HepG2 (cell line): ENCODE measurements around the gene NRSN2. TPM values are rescaled to one million over a fixed set of nuclear protein-coding genes. Genes with fewer than 3 reads are reported as not detected.

Source experiments
- ARNTL ChIP-seq: sonication (generic); formaldehyde crosslinking; IDR thresholded peaks from 2 replicates; pipeline ENCODE4 v1.4.0; 2020; ENCODE audit warnings: mild to moderate bottlenecking, missing genetic modification reagents
- FOXO4 ChIP-seq: sonication (generic); formaldehyde crosslinking; conservative IDR thresholded peaks from 2 replicates; pipeline ENCODE4 v1.8.1; 2023; ENCODE audit warnings: missing genetic modification reagents
- GTF3A ChIP-seq: sonication (generic); formaldehyde crosslinking; conservative IDR thresholded peaks from 2 replicates; pipeline ENCODE4 v1.4.0; 2020; ENCODE audit warnings: mild to moderate bottlenecking, missing genetic modification reagents
- HDAC1 ChIP-seq: sonication (generic); formaldehyde crosslinking; IDR thresholded peaks from 2 replicates; pipeline ENCODE4 v1.5.1; 2020; ENCODE audit warnings: mild to moderate bottlenecking, missing genetic modification reagents
- HNF4G ChIP-seq, 2 experiments: sonication (generic) in 1 of 2; formaldehyde crosslinking in 1 of 2; IDR thresholded peaks; 2 replicates each; pipeline versions ENCODE4 v1.4.0 to v1.6.1; 2011 to 2020; ENCODE audit warnings: borderline replicate concordance in 2 of 2, low read depth in 2 of 2, mild to moderate bottlenecking in 2 of 2, low read length in 1 of 2, missing genetic modification reagents in 1 of 2, moderate library complexity in 1 of 2
- IRF2 ChIP-seq: IDR thresholded peaks from 2 replicates; pipeline ENCODE4 v1.6.1; 2018; ENCODE audit warnings: missing genetic modification reagents, missing compliant biosample characterization
- MATR3 ChIP-seq: sonication (generic); formaldehyde crosslinking; IDR thresholded peaks from 2 replicates; pipeline ENCODE4 v1.4.0; 2020; ENCODE audit warnings: missing genetic modification reagents
- MIXL1 ChIP-seq: IDR thresholded peaks from 2 replicates; pipeline ENCODE4 v1.6.1; 2016
- NFE2L1 ChIP-seq: sonication (generic); formaldehyde crosslinking; IDR thresholded peaks from 2 replicates; pipeline ENCODE4 v1.4.0; 2020; ENCODE audit warnings: missing genetic modification reagents, mild to moderate bottlenecking, borderline replicate concordance
- NRL ChIP-seq: sonication (generic); formaldehyde crosslinking; IDR thresholded peaks from 2 replicates; pipeline ENCODE4 v1.5.0; 2020; ENCODE audit warnings: missing genetic modification reagents, mild to moderate bottlenecking, moderate library complexity, borderline replicate concordance
- RNF219 ChIP-seq: sonication (generic); formaldehyde crosslinking; IDR thresholded peaks from 2 replicates; pipeline ENCODE4 v1.5.0; 2020; ENCODE audit warnings: mild to moderate bottlenecking, missing genetic modification reagents
- ZBTB4 ChIP-seq: sonication (generic); formaldehyde crosslinking; IDR thresholded peaks from 2 replicates; pipeline ENCODE4 v1.4.0; 2020; ENCODE audit warnings: missing genetic modification reagents, mild to moderate bottlenecking, borderline replicate concordance
- ZBTB49 ChIP-seq: sonication (generic); formaldehyde crosslinking; IDR thresholded peaks from 2 replicates; pipeline ENCODE4 v1.4.0; 2020; ENCODE audit warnings: missing genetic modification reagents, borderline replicate concordance
- ZNF430 ChIP-seq: sonication (generic); formaldehyde crosslinking; IDR thresholded peaks from 2 replicates; pipeline ENCODE4 v1.9.0; 2021; ENCODE audit warnings: mild to moderate bottlenecking, missing genetic modification reagents
- ZNF597 ChIP-seq: sonication (generic); formaldehyde crosslinking; IDR thresholded peaks from 2 replicates; pipeline ENCODE4 v1.5.0; 2020; ENCODE audit warnings: missing genetic modification reagents
- polyA plus RNA-seq, 8 experiments: library from polyadenylated mRNA; depleted of rRNA in 3 of 8; stranded (reverse) in 7 of 8; unstranded in 1 of 8; fragments of >200 nt; fragmentation: Illumina TruSeq in 4 of 8; extraction: Trizol in 4 of 8; gene quantifications; 2 replicates each; pipeline versions ENCODE4 v1.2.1 to v1.2.3, GENCODE V29; 2011 to 2016; ENCODE audit warnings: low read depth in 4 of 8, missing spikeins in 1 of 8, mixed read lengths in 1 of 8; ENCODE audit not compliant: insufficient read depth in 1 of 8
- total RNA-seq, 5 experiments: library from RNA; depleted of rRNA; stranded (reverse); fragments of >200 nt; fragmentation: Illumina TruSeq; extraction: Trizol; gene quantifications; 2 replicates each; pipeline ENCODE4 v1.2.3, GENCODE V29; 2016; ENCODE audit warnings: low read depth in 1 of 5

NRSN2 gene
- total and polyA plus RNA-seq, 2 of the 13 experiments (the other 11 are each of a cell fraction or from before 2014, with no cell fraction given), result 32.3 to 49.4 TPM

- TF ChIP-seq RNF219 (CRISPR knock-in tag) (no peak), HDAC1 (CRISPR knock-in tag) (peak; percentile 98), ZBTB49 (CRISPR knock-in tag) (no peak), GTF3A (CRISPR knock-in tag) (peak; percentile 91), FOXO4 (CRISPR knock-in tag) (no peak; the same call in 1 of the 2 replicates), NFE2L1 (CRISPR knock-in tag) (no peak), ZNF430 (no peak; the same call in 1 of the 2 replicates), ZNF597 (CRISPR knock-in tag) (no peak), ZBTB4 (CRISPR knock-in tag) (peak; percentile 78; the same call in 1 of the 2 replicates), MIXL1 (CRISPR knock-in tag) (peak; percentile 81), HNF4G (IDR thresholded peaks at IDR 0.05; ENCODE audit: borderline replicate concordance, low read depth, low read length) (peak; percentile 80), HNF4G (CRISPR knock-in tag; IDR thresholded peaks at IDR 0.05; ENCODE audit: borderline replicate concordance, low read depth) (peak; percentile 97), IRF2 (peak; percentile 99), NRL (CRISPR knock-in tag) (peak; percentile 72), ARNTL (CRISPR knock-in tag) (peak; percentile 93), MATR3 (CRISPR knock-in tag) (no peak)
Observed at GRCh38 chr20:347640-348484, 951 bp downstream of the NRSN2 start (continued).
